ENCODE results near the gene MYO3A. TPM values are rescaled to one million over a fixed set of nuclear protein-coding genes. Genes with fewer than 3 reads are reported as not detected.

The MYO3A gene
- polyA plus RNA-seq, 3 donors, result not detected

GRCh38 chr10:26194275-26194674 lies 260.2 kb downstream of the MYO3A start:
- H3K27ac Mint-ChIP-seq, result no peak overlapping the region
- WGBS (ENCODE audit: insufficient coverage), result 100% methylated on average over 5 of the region's 5 CpGs
- H3K79me2 ChIP-seq (ENCODE audit: insufficient read depth, low read length), result no peaks in the 10 kb centered on the region

GRCh38 chr10:26197248-26197647 lies 263.2 kb downstream of the MYO3A start:
- H3K79me2 ChIP-seq (ENCODE audit: insufficient read depth, low read length), result no peaks in the 10 kb centered on the region
- H3K4me2 ChIP-seq (replicated peaks; ENCODE audit: extremely low read depth, low read length, poor library complexity, severe bottlenecking), result no peak overlapping the region
- H3K36me3 Mint-ChIP-seq, result no peaks in the 10 kb centered on the region
- no peaks in the 10 kb centered on the region for H3K4me1 Mint-ChIP-seq
- H3K9me3 ChIP-seq (replicated peaks in 1 of 2; ENCODE audit: control insufficient read depth in 1 of 2, insufficient read depth in 1 of 2, low read length in 2 of 2), result no peaks in the 10 kb centered on the region
- H3K9ac ChIP-seq (ENCODE audit: insufficient read depth, low read length, poor library complexity, severe bottlenecking), result no peak overlapping the region
- no peak overlapping the region for H3K27ac ChIP-seq (ENCODE audit: low read depth in 1 of 2, low read length in 2 of 2)
- TF ChIP-seq CTCF (IDR thresholded peaks at IDR 0.05), result no peak
- H3K27me3 ChIP-seq (ENCODE audit: control insufficient read depth in 2 of 2, insufficient read depth in 2 of 2, low read length in 2 of 2), result peaks cover 0 to 3% of the 10 kb centered on the region in 2 donors
- intact Hi-C loops (cut with micrococcal nuclease), result no loop called here
- H3K4me3 ChIP-seq (replicated peaks in 1 of 3; ENCODE audit: low read depth in 2 of 3, low read length in 3 of 3), result no peak overlapping the region
- H3K27ac Mint-ChIP-seq, result no peak overlapping the region
- no peaks in the 10 kb centered on the region for H4K20me1 ChIP-seq (ENCODE audit: insufficient read depth, low read length)
- 92% methylated on average over 2 of the region's 2 CpGs for WGBS (ENCODE audit: insufficient coverage)
- peaks cover 5 to 11% (median 6%) of the 10 kb centered on the region in 3 donors for H3K27me3 Mint-ChIP-seq (ENCODE audit: low read depth in 3 of 3)
- DNase-seq, result no peak
- H3K9me3 Mint-ChIP-seq, result peaks cover 0 to 3% (median 0%) of the 10 kb centered on the region in 7 donors
- no peak overlapping the region for H3K4me3 Mint-ChIP-seq
- no peaks in the 10 kb centered on the region for H3K36me3 ChIP-seq (replicated peaks in 1 of 2; ENCODE audit: control insufficient read depth in 1 of 2, insufficient read depth in 2 of 2, low read length in 2 of 2)
- H3K4me1 ChIP-seq (ENCODE audit: control insufficient read depth in 1 of 2, insufficient read depth in 2 of 2, low read length in 2 of 2), result no peaks in the 10 kb centered on the region
- no peak overlapping the region for H2AFZ ChIP-seq (ENCODE audit: insufficient read depth, low read depth, low read length, poor library complexity, severe bottlenecking)

More at GRCh38 chr10:26194275-26194674, 260.2 kb downstream of the MYO3A start:
- Histone ChIP-seq H3K4me3 (replicated peaks in 1 of 3; ENCODE audit: low read depth in 2 of 3, low read length in 3 of 3) (no peak overlapping the region), H3K27me3 (ENCODE audit: control insufficient read depth in 2 of 2, insufficient read depth in 2 of 2, low read length in 2 of 2) (no peaks in the 10 kb centered on the region), H3K4me2 (replicated peaks; ENCODE audit: extremely low read depth, low read length, poor library complexity, severe bottlenecking) (no peak overlapping the region), H2AFZ (ENCODE audit: insufficient read depth, low read depth, low read length, poor library complexity, severe bottlenecking) (no peak overlapping the region), H3K9ac (ENCODE audit: insufficient read depth, low read length, poor library complexity, severe bottlenecking) (no peak overlapping the region), H3K36me3 (replicated peaks in 1 of 2; ENCODE audit: control insufficient read depth in 1 of 2, insufficient read depth in 2 of 2, low read length in 2 of 2) (no peaks in the 10 kb centered on the region), H3K27ac (ENCODE audit: low read depth in 1 of 2, low read length in 2 of 2) (no peak overlapping the region), H3K9me3 (replicated peaks in 1 of 2; ENCODE audit: control insufficient read depth in 1 of 2, insufficient read depth in 1 of 2, low read length in 2 of 2) (no peaks in the 10 kb centered on the region), H3K4me1 (ENCODE audit: control insufficient read depth in 1 of 2, insufficient read depth in 2 of 2, low read length in 2 of 2) (no peaks in the 10 kb centered on the region), H4K20me1 (ENCODE audit: insufficient read depth, low read length) (no peaks in the 10 kb centered on the region)
- TF ChIP-seq CTCF (IDR thresholded peaks at IDR 0.05), result no peak
- intact Hi-C loops (cut with micrococcal nuclease), result no loop called here
- Mint-ChIP-seq H3K4me1 (no peaks in the 10 kb centered on the region), H3K9me3 (peaks cover 0 to 3% (median 0%) of the 10 kb centered on the region in 7 donors), H3K4me3 (no peak overlapping the region), H3K36me3 (no peaks in the 10 kb centered on the region), H3K27me3 (ENCODE audit: low read depth in 3 of 3) (peaks cover 0 to 9% (median 2%) of the 10 kb centered on the region in 3 donors)
- DNase-seq, result no peak
